Stimulated activated CD8-positive, alpha-beta memory T cell treated with anti-CD3 and anti-CD28 coated beads, Interleukin-7, amount 100 ng/mL, for 24 hours (primary cell): ENCODE data around the gene ZNF567.

ENCODE experiments used
- DNase-seq: peaks from one replicate; pipeline ENCODE4 v3.0.0-alpha.2; 2020; ENCODE audit warnings: low read depth

Gene ZNF567

DNA sequence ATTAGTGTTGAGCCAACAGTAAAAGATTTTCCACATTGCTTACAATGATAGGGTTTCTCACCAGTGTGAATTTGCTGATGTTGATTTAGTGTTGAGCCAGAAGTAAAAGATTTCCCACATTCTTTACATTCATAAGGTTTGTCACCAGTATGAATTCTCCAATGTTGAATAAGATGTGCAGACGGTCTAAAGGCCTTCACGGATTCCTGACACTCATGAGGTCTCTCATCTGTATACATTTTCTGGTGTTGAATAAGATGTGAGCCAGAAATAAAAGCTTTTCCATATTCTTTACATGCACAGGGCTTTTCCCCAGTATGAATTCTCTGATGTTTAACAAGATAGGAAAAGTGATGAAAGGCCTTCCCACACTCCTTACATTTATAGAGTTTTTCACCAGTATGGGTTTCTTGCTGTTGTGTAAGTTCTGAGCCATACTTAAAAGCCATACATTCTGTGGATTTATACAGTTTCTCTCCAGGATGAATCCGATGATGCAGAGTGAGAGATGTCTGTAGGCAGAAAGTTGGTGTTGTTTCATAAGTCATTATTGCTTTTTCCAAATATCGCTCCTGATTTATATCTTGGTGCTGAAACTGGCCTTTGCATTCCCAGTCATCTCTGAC is 62.8 kb downstream of the ZNF567 start:
- DNase-seq: no peak
